ENCODE data around the gene BRI3BP.

DNA sequence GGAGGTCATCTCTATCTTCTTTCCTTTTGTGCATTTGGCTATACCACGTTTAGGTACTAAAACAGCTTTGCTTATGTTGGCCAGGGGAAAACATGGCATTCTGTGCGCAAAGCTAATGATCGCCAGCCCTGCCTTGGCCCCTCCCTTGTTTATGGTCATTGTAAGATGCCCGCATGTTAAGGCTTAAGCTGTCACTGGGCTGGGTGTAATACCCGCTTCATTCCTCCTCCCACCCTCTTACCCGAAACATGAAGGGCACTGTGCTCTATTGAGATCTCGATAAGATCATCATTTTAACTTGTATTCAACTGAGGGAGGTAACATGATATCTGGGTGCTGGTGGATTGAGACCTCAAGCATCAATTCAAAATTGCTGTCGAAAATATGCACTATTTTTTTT, 34.7 kb downstream of the BRI3BP start:
- TF ChIP-seq REST (IDR thresholded peaks at IDR 0.05; ENCODE audit: low read depth) = no peak
- no peak for TF ChIP-seq RAD21 (IDR thresholded peaks at IDR 0.05; ENCODE audit: low read depth)
- TF ChIP-seq EP300 (IDR thresholded peaks at IDR 0.05; ENCODE audit: borderline replicate concordance) = no peak

Measured in Ishikawa (cell line).